ENCODE data around the gene HS3ST2.

Gene HS3ST2

GRCh38 chr16:22781480-22781879, 32.5 kb upstream of the HS3ST2 start:
- Histone ChIP-seq H3K4me2 (ENCODE audit: insufficient read depth, low read length) (no peak overlapping the region), H3K9ac (ENCODE audit: low read depth, low read length) (no peak overlapping the region), H3K79me2 (ENCODE audit: insufficient read depth, low read length) (no peaks in the 10 kb centered on the region), H3K36me3 (ENCODE audit: insufficient read depth, low read length) (no peaks in the 10 kb centered on the region), H3K27me3 (ENCODE audit: insufficient read depth, low read length, poor library complexity) (no peaks in the 10 kb centered on the region), H4K20me1 (ENCODE audit: insufficient read depth, low read length) (no peaks in the 10 kb centered on the region), H2AFZ (ENCODE audit: low read depth, low read length) (no peak overlapping the region), H3K9me3 (ENCODE audit: insufficient read depth, low read length, severe bottlenecking) (no peaks in the 10 kb centered on the region), H3K4me1 (ENCODE audit: insufficient read depth, low read length) (peaks cover 4% of the 10 kb centered on the region; the same call in 1 of the 2 replicates), H3K27ac (ENCODE audit: low read length) (no peak overlapping the region), H3K4me3 (ENCODE audit: low read depth in 1 of 2, low read length in 2 of 2) (no peak overlapping the region)
- no peak for DNase-seq
- ATAC-seq (ENCODE audit: insufficient read depth, low read depth), result no peak
- no peak for TF ChIP-seq EZH2 (IDR thresholded peaks at IDR 0.05; ENCODE audit: borderline replicate concordance, low read depth, low read length, severe bottlenecking)
- no peak for TF ChIP-seq CTCF (IDR thresholded peaks at IDR 0.05; ENCODE audit: borderline replicate concordance, extremely low read depth, low read length, poor library complexity, severe bottlenecking)

GRCh38 chr16:22782314-22782713, 31.6 kb upstream of the HS3ST2 start:
- DNase-seq (no peak), ATAC-seq (ENCODE audit: insufficient read depth, low read depth) (no peak)
- Histone ChIP-seq H3K4me1 (ENCODE audit: insufficient read depth, low read length) (peaks cover 4% of the 10 kb centered on the region; the same call in 1 of the 2 replicates), H3K4me3 (ENCODE audit: low read depth in 1 of 2, low read length in 2 of 2) (no peak overlapping the region), H2AFZ (ENCODE audit: low read depth, low read length) (no peak overlapping the region), H3K36me3 (ENCODE audit: insufficient read depth, low read length) (no peaks in the 10 kb centered on the region), H3K27ac (ENCODE audit: low read length) (no peak overlapping the region), H3K27me3 (ENCODE audit: insufficient read depth, low read length, poor library complexity) (no peaks in the 10 kb centered on the region), H3K9ac (ENCODE audit: low read depth, low read length) (no peak overlapping the region), H4K20me1 (ENCODE audit: insufficient read depth, low read length) (no peaks in the 10 kb centered on the region), H3K9me3 (ENCODE audit: insufficient read depth, low read length, severe bottlenecking) (no peaks in the 10 kb centered on the region), H3K79me2 (ENCODE audit: insufficient read depth, low read length) (no peaks in the 10 kb centered on the region), H3K4me2 (ENCODE audit: insufficient read depth, low read length) (no peak overlapping the region)
- TF ChIP-seq EZH2 (IDR thresholded peaks at IDR 0.05; ENCODE audit: borderline replicate concordance, low read depth, low read length, severe bottlenecking) (no peak), CTCF (IDR thresholded peaks at IDR 0.05; ENCODE audit: borderline replicate concordance, extremely low read depth, low read length, poor library complexity, severe bottlenecking) (no peak)

GRCh38 chr16:22784690-22785214, 29.2 kb upstream of the HS3ST2 start:
- Histone ChIP-seq H2AFZ (ENCODE audit: low read depth, low read length) (no peak overlapping the region), H3K36me3 (ENCODE audit: insufficient read depth, low read length) (no peaks in the 10 kb centered on the region), H3K9ac (ENCODE audit: low read depth, low read length) (no peak overlapping the region), H3K79me2 (ENCODE audit: insufficient read depth, low read length) (no peaks in the 10 kb centered on the region), H4K20me1 (ENCODE audit: insufficient read depth, low read length) (no peaks in the 10 kb centered on the region), H3K9me3 (ENCODE audit: insufficient read depth, low read length, severe bottlenecking) (no peaks in the 10 kb centered on the region), H3K4me3 (ENCODE audit: low read depth in 1 of 2, low read length in 2 of 2) (no peak overlapping the region), H3K4me1 (ENCODE audit: insufficient read depth, low read length) (peaks cover 4% of the 10 kb centered on the region; the same call in 1 of the 2 replicates), H3K4me2 (ENCODE audit: insufficient read depth, low read length) (no peak overlapping the region), H3K27ac (ENCODE audit: low read length) (no peak overlapping the region), H3K27me3 (ENCODE audit: insufficient read depth, low read length, poor library complexity) (peaks cover 2% of the 10 kb centered on the region)
- ATAC-seq (ENCODE audit: insufficient read depth, low read depth) (peak; percentile 58; the same call in 2 of the 3 replicates), DNase-seq (no peak)
- TF ChIP-seq EZH2 (IDR thresholded peaks at IDR 0.05; ENCODE audit: borderline replicate concordance, low read depth, low read length, severe bottlenecking), result no peak
- no peak for TF ChIP-seq CTCF (IDR thresholded peaks at IDR 0.05; ENCODE audit: borderline replicate concordance, extremely low read depth, low read length, poor library complexity, severe bottlenecking)

Measured in DND-41 (cell line).